ENCODE measurements around the gene ITGB6.

Gene ITGB6

DNA sequence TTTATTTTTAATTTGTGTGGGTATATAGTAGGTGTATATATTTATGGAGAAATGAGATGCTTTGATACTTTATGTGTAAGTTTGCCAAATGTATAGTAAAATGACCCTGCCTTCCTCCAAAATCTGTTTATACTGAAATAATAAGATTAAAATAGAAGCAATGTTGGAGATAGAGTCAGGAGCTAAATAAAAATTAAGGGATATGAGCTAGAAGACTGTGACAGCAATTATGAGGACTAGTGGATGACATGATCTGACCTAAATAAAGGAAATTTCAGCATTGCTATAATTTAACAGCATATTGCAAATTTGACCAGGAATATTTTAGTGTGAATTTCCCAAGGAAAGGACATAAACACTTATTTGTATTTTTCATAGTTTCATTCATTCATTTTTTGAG, 60.7 kb downstream of the ITGB6 start:
- TF ChIP-seq PPARA (CRISPR knock-in tag; IDR thresholded peaks at IDR 0.05; ENCODE audit: borderline replicate concordance) (no peak), BACH2 (CRISPR knock-in tag; IDR thresholded peaks at IDR 0.05; ENCODE audit: borderline replicate concordance) (no peak), ZC3H10 (CRISPR knock-in tag; IDR thresholded peaks at IDR 0.05) (no peak), GLIS3 (CRISPR knock-in tag; IDR thresholded peaks at IDR 0.05) (no peak), TOX (CRISPR knock-in tag; IDR thresholded peaks at IDR 0.05; ENCODE audit: borderline replicate concordance) (no peak), ZNF70 (CRISPR knock-in tag; IDR thresholded peaks at IDR 0.05) (no peak), SNAI2 (CRISPR knock-in tag; IDR thresholded peaks at IDR 0.05) (no peak), RARB (CRISPR knock-in tag; IDR thresholded peaks at IDR 0.05) (no peak), ZFP3 (CRISPR knock-in tag; IDR thresholded peaks at IDR 0.05) (no peak), ISL1 (CRISPR knock-in tag; IDR thresholded peaks at IDR 0.05) (no peak), ZFP30 (CRISPR knock-in tag; IDR thresholded peaks at IDR 0.05) (no peak), TCF4 (CRISPR knock-in tag; IDR thresholded peaks at IDR 0.05; ENCODE audit: borderline replicate concordance) (no peak), ZNF565 (CRISPR knock-in tag; conservative IDR thresholded peaks at IDR 0.05; ENCODE audit: low read depth) (no peak)
- TF ChIP-seq, protein P1, sequence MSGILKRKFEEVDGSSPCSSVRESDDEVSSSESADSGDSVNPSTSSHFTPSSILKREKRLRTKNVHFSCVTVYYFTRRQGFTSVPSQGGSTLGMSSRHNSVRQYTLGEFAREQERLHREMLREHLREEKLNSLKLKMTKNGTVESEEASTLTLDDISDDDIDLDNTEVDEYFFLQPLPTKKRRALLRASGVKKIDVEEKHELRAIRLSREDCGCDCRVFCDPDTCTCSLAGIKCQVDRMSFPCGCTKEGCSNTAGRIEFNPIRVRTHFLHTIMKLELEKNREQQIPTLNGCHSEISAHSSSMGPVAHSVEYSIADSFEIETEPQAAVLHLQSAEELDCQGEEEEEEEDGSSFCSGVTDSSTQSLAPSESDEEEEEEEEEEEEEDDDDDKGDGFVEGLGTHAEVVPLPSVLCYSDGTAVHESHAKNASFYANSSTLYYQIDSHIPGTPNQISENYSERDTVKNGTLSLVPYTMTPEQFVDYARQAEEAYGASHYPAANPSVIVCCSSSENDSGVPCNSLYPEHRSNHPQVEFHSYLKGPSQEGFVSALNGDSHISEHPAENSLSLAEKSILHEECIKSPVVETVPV (CRISPR knock-in tag; IDR thresholded peaks at IDR 0.05): no peak
- TF ChIP-seq, protein P2, sequence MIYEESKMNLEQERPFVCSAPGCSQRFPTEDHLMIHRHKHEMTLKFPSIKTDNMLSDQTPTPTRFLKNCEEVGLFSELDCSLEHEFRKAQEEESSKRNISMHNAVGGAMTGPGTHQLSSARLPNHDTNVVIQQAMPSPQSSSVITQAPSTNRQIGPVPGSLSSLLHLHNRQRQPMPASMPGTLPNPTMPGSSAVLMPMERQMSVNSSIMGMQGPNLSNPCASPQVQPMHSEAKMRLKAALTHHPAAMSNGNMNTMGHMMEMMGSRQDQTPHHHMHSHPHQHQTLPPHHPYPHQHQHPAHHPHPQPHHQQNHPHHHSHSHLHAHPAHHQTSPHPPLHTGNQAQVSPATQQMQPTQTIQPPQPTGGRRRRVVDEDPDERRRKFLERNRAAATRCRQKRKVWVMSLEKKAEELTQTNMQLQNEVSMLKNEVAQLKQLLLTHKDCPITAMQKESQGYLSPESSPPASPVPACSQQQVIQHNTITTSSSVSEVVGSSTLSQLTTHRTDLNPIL (CRISPR knock-in tag; IDR thresholded peaks at IDR 0.05; ENCODE audit: low read depth): no peak
- TF ChIP-seq, protein P3, sequence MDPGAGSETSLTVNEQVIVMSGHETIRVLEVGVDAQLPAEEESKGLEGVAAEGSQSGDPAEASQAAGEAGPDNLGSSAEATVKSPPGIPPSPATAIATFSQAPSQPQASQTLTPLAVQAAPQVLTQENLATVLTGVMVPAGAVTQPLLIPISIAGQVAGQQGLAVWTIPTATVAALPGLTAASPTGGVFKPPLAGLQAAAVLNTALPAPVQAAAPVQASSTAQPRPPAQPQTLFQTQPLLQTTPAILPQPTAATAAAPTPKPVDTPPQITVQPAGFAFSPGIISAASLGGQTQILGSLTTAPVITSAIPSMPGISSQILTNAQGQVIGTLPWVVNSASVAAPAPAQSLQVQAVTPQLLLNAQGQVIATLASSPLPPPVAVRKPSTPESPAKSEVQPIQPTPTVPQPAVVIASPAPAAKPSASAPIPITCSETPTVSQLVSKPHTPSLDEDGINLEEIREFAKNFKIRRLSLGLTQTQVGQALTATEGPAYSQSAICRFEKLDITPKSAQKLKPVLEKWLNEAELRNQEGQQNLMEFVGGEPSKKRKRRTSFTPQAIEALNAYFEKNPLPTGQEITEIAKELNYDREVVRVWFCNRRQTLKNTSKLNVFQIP (CRISPR knock-in tag; IDR thresholded peaks at IDR 0.05; ENCODE audit: borderline replicate concordance, low read depth): no peak
- TF ChIP-seq, protein P4, sequence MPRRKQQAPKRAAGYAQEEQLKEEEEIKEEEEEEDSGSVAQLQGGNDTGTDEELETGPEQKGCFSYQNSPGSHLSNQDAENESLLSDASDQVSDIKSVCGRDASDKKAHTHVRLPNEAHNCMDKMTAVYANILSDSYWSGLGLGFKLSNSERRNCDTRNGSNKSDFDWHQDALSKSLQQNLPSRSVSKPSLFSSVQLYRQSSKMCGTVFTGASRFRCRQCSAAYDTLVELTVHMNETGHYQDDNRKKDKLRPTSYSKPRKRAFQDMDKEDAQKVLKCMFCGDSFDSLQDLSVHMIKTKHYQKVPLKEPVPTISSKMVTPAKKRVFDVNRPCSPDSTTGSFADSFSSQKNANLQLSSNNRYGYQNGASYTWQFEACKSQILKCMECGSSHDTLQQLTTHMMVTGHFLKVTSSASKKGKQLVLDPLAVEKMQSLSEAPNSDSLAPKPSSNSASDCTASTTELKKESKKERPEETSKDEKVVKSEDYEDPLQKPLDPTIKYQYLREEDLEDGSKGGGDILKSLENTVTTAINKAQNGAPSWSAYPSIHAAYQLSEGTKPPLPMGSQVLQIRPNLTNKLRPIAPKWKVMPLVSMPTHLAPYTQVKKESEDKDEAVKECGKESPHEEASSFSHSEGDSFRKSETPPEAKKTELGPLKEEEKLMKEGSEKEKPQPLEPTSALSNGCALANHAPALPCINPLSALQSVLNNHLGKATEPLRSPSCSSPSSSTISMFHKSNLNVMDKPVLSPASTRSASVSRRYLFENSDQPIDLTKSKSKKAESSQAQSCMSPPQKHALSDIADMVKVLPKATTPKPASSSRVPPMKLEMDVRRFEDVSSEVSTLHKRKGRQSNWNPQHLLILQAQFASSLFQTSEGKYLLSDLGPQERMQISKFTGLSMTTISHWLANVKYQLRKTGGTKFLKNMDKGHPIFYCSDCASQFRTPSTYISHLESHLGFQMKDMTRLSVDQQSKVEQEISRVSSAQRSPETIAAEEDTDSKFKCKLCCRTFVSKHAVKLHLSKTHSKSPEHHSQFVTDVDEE (CRISPR knock-in tag; IDR thresholded peaks at IDR 0.05): no peak
- no peak for ATAC-seq

DNA sequence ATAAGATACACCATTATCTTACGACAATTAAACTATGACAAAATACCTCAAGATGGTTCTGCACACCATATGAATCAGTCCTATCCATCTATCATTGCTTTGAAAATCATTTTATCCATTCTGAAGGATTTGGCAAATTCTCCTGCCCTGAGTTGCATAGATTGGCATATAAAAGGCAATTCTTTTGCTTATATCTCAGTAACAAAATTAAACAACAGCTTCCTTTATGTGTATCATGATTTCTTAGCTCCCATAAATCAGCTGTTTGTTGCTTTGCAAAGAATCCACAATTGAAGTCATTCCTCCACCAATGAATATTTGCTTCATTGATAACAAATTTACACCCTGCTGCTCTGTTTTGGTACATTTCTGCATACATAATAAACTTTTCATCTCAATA, 61.7 kb downstream of the ITGB6 start:
- no peak for ATAC-seq
- TF ChIP-seq, protein P2 (CRISPR knock-in tag; IDR thresholded peaks at IDR 0.05; ENCODE audit: low read depth): no peak
- TF ChIP-seq TOX (CRISPR knock-in tag; IDR thresholded peaks at IDR 0.05; ENCODE audit: borderline replicate concordance) (no peak), PPARA (CRISPR knock-in tag; IDR thresholded peaks at IDR 0.05; ENCODE audit: borderline replicate concordance) (no peak), ISL1 (CRISPR knock-in tag; IDR thresholded peaks at IDR 0.05) (no peak), ZFP3 (CRISPR knock-in tag; IDR thresholded peaks at IDR 0.05) (no peak), TCF4 (CRISPR knock-in tag; IDR thresholded peaks at IDR 0.05; ENCODE audit: borderline replicate concordance) (no peak), ZNF8 (CRISPR knock-in tag; IDR thresholded peaks at IDR 0.05) (no peak), BACH2 (CRISPR knock-in tag; IDR thresholded peaks at IDR 0.05; ENCODE audit: borderline replicate concordance) (no peak), GLIS3 (CRISPR knock-in tag; IDR thresholded peaks at IDR 0.05) (no peak), ZNF565 (CRISPR knock-in tag; conservative IDR thresholded peaks at IDR 0.05; ENCODE audit: low read depth) (no peak), ESRRG (CRISPR knock-in tag; IDR thresholded peaks at IDR 0.05) (no peak), RARB (CRISPR knock-in tag; IDR thresholded peaks at IDR 0.05) (no peak), CSDC2 (CRISPR knock-in tag; IDR thresholded peaks at IDR 0.05) (no peak), ZNF70 (CRISPR knock-in tag; IDR thresholded peaks at IDR 0.05) (no peak)
- TF ChIP-seq, protein P3 (CRISPR knock-in tag; IDR thresholded peaks at IDR 0.05; ENCODE audit: borderline replicate concordance, low read depth): no peak
- TF ChIP-seq, protein P5, sequence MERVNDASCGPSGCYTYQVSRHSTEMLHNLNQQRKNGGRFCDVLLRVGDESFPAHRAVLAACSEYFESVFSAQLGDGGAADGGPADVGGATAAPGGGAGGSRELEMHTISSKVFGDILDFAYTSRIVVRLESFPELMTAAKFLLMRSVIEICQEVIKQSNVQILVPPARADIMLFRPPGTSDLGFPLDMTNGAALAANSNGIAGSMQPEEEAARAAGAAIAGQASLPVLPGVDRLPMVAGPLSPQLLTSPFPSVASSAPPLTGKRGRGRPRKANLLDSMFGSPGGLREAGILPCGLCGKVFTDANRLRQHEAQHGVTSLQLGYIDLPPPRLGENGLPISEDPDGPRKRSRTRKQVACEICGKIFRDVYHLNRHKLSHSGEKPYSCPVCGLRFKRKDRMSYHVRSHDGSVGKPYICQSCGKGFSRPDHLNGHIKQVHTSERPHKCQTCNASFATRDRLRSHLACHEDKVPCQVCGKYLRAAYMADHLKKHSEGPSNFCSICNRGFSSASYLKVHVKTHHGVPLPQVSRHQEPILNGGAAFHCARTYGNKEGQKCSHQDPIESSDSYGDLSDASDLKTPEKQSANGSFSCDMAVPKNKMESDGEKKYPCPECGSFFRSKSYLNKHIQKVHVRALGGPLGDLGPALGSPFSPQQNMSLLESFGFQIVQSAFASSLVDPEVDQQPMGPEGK (CRISPR knock-in tag; IDR thresholded peaks at IDR 0.05; ENCODE audit: borderline replicate concordance): no peak
- TF ChIP-seq, protein P4 (CRISPR knock-in tag; IDR thresholded peaks at IDR 0.05): no peak
